HAP-1 (cell line): Measurements from ENCODE around the gene CHTOP.

Experiments
- DNase-seq, 2 experiments: peaks; one replicate each; pipeline ENCODE4 v3.0.0-alpha.2; 2016 to 2020; ENCODE audit warnings: low spot score in 2 of 2
- H3K27me3 ChIP-seq: fragments of 250-450 bp; sonication (Bioruptor Pico); 2 replicates; pipeline ENCODE4 v1.5.1; 2020; ENCODE audit warnings: low read depth, mild to moderate bottlenecking, moderate library complexity
- H3K36me3 ChIP-seq: fragments of 250-450 bp; sonication (Bioruptor Pico); replicated peaks from 2 replicates; pipeline ENCODE4 v1.5.1; 2020; ENCODE audit warnings: mild to moderate bottlenecking
- H3K4me1 ChIP-seq: fragments of 250-450 bp; sonication (Bioruptor Pico); 2 replicates; pipeline ENCODE4 v1.5.1; 2020; ENCODE audit warnings: mild to moderate bottlenecking
- H3K4me3 ChIP-seq: fragments of 250-450 bp; sonication (Bioruptor Pico); 2 replicates; pipeline ENCODE4 v1.5.1; 2020; ENCODE audit warnings: mild to moderate bottlenecking, moderate library complexity
- H3K9me3 ChIP-seq: fragments of 250-450 bp; sonication (Bioruptor Pico); 2 replicates; pipeline ENCODE4 v1.5.1; 2020; ENCODE audit warnings: mild to moderate bottlenecking, moderate library complexity
- in situ Hi-C: fragments of 300-500 bp; cut with MboI; formaldehyde crosslinking; loops from 3 replicates; pipeline ENCODE4 v1.14.3; 2020; ENCODE audit warnings: low sequenced_read_pairs, inconsistent platforms, mixed read lengths

The CHTOP gene

GRCh38 chr1:153682730-153683129 is 48.9 kb downstream of the CHTOP start:
- H3K4me3 ChIP-seq, result no peak overlapping the region
- H3K4me1 ChIP-seq, result no peaks in the 10 kb centered on the region
- H3K27me3 ChIP-seq, result peaks cover 2% of the 10 kb centered on the region
- H3K9me3 ChIP-seq, result no peaks in the 10 kb centered on the region
- DNase-seq, result no peak
- in situ Hi-C loops, result no loop called here
- H3K36me3 ChIP-seq, result no peaks in the 10 kb centered on the region

GRCh38 chr1:153683854-153684253 is 50.0 kb downstream of the CHTOP start:
- H3K27me3 ChIP-seq, result no peaks in the 10 kb centered on the region; the same call in 1 of the 2 replicates

GRCh38 chr1:153684892-153685291 is 51.0 kb downstream of the CHTOP start:
- Histone ChIP-seq H3K4me1 (no peaks in the 10 kb centered on the region), H3K36me3 (no peaks in the 10 kb centered on the region), H3K4me3 (no peak overlapping the region)

More at GRCh38 chr1:153683854-153684253, 50.0 kb downstream of the CHTOP start:
- no peak for DNase-seq
- Histone ChIP-seq H3K9me3 (no peaks in the 10 kb centered on the region), H3K4me3 (no peak overlapping the region), H3K36me3 (no peaks in the 10 kb centered on the region), H3K4me1 (no peaks in the 10 kb centered on the region)
- in situ Hi-C loops, result no loop called here

GRCh38 chr1:153685544-153686340 is 51.9 kb downstream of the CHTOP start:
- in situ Hi-C loops, result no loop called here
- H3K4me1 ChIP-seq, result no peaks in the 10 kb centered on the region
- no peaks in the 10 kb centered on the region for H3K9me3 ChIP-seq
- no peaks in the 10 kb centered on the region for H3K36me3 ChIP-seq
- no peaks in the 10 kb centered on the region; the same call in 1 of the 2 replicates for H3K27me3 ChIP-seq
- no peak overlapping the region for H3K4me3 ChIP-seq
- DNase-seq, result no peak

More at GRCh38 chr1:153684892-153685291, 51.0 kb downstream of the CHTOP start:
- in situ Hi-C loops, result no loop called here
- no peak for DNase-seq
- Histone ChIP-seq H3K9me3 (no peaks in the 10 kb centered on the region), H3K27me3 (no peaks in the 10 kb centered on the region; the same call in 1 of the 2 replicates)

GRCh38 chr1:153687346-153688125 is 53.7 kb downstream of the CHTOP start:
- Histone ChIP-seq H3K27me3 (no peaks in the 10 kb centered on the region), H3K36me3 (no peaks in the 10 kb centered on the region), H3K4me3 (no peak overlapping the region), H3K4me1 (no peaks in the 10 kb centered on the region), H3K9me3 (no peaks in the 10 kb centered on the region)
- in situ Hi-C loops, result no loop called here
- no peak for DNase-seq

- no peak overlapping the region for H3K4me3 ChIP-seq
- in situ Hi-C loops, result no loop called here
- H3K27me3 ChIP-seq, result no peaks in the 10 kb centered on the region
- H3K9me3 ChIP-seq, result no peaks in the 10 kb centered on the region
- H3K36me3 ChIP-seq, result no peaks in the 10 kb centered on the region
- no peak for DNase-seq
- no peaks in the 10 kb centered on the region for H3K4me1 ChIP-seq
Measured at GRCh38 chr1:153688276-153688675, 54.4 kb downstream of the CHTOP start.

- Histone ChIP-seq H3K36me3 (no peaks in the 10 kb centered on the region), H3K4me3 (no peak overlapping the region), H3K27me3 (no peaks in the 10 kb centered on the region), H3K4me1 (no peaks in the 10 kb centered on the region), H3K9me3 (no peaks in the 10 kb centered on the region)
- in situ Hi-C loops, result no loop called here
- DNase-seq, result no peak
Measured at GRCh38 chr1:153688736-153689328, 55.0 kb downstream of the CHTOP start.

GRCh38 chr1:153693466-153693865 is 59.6 kb downstream of the CHTOP start:
- H3K27me3 ChIP-seq, result no peaks in the 10 kb centered on the region
- H3K36me3 ChIP-seq, result no peaks in the 10 kb centered on the region
- in situ Hi-C loops, result no loop called here
- H3K9me3 ChIP-seq, result no peaks in the 10 kb centered on the region
- no peak overlapping the region for H3K4me3 ChIP-seq
- DNase-seq, result no peak
- H3K4me1 ChIP-seq, result peaks cover 17% of the 10 kb centered on the region
